Measurements from ENCODE around the gene NYAP1.

GRCh38 chr7:100464210-100464660, 19.5 kb upstream of the NYAP1 start, which contains the start of gene SPACDR:
- TF ChIP-seq POLR2AphosphoS5 (IDR thresholded peaks at IDR 0.05) (no peak), CTCF (IDR thresholded peaks at IDR 0.05) (no peak), POLR2A (IDR thresholded peaks at IDR 0.05) (no peak), EP300 (IDR thresholded peaks at IDR 0.05) (no peak)
